GM23338 (cell line): ENCODE results near the gene PGP. TPM values are rescaled to one million over a fixed set of nuclear protein-coding genes. Genes with fewer than 3 reads are reported as not detected.
A peak's percentile ranks its signal among the peaks of the same experiment; 100 is the strongest.

Experiments used
- ATAC-seq: fragments of 200-7000 bp; cut with Tn5 transposase; 3 replicates; pipeline ENCODE4 v1.9.1; 2020
- DNase-seq: peaks from one replicate; pipeline ENCODE4 v3.0.0-alpha.2; 2015; ENCODE audit warnings: low spot score
- H2AFZ ChIP-seq: fragments of 200-600 bp; sonication (generic); 2 replicates; pipeline ENCODE4 v1.8.0; 2016; ENCODE audit warnings: antibody characterized with exemption, mild to moderate bottlenecking, moderate library complexity
- H3F3A ChIP-seq: fragments of 200-600 bp; sonication (generic); replicated peaks from 2 replicates; pipeline ENCODE4 v1.8.0; 2017; ENCODE audit warnings: antibody characterized with exemption, mixed run types, low read depth
- H3K27ac ChIP-seq: fragments of 200-600 bp; sonication (generic); 2 replicates; pipeline ENCODE4 v1.6.1; 2016; ENCODE audit warnings: low read depth
- H3K27me3 ChIP-seq: fragments of 200-600 bp; sonication (generic); 2 replicates; pipeline ENCODE4 v1.8.0; 2016; ENCODE audit warnings: mild to moderate bottlenecking, mixed run types, moderate library complexity; ENCODE audit not compliant: insufficient read depth
- H3K36me3 ChIP-seq: fragments of 200-600 bp; sonication (generic); 2 replicates; pipeline ENCODE4 v1.8.0; 2016; ENCODE audit warnings: mild to moderate bottlenecking; ENCODE audit not compliant: insufficient read depth
- H3K4me1 ChIP-seq: fragments of 200-600 bp; sonication (generic); 2 replicates; pipeline ENCODE4 v1.8.0; 2016; ENCODE audit warnings: mild to moderate bottlenecking, moderate library complexity; ENCODE audit not compliant: insufficient read depth
- H3K4me2 ChIP-seq: fragments of 200-600 bp; sonication (generic); 2 replicates; pipeline ENCODE4 v1.7.1; 2017; ENCODE audit warnings: mixed run types
- H3K4me3 ChIP-seq: fragments of 200-600 bp; sonication (generic); 2 replicates; pipeline ENCODE4 v1.6.1; 2016; ENCODE audit warnings: mixed run types
- H3K79me2 ChIP-seq: fragments of 200-600 bp; sonication (generic); replicated peaks from 2 replicates; pipeline ENCODE4 v1.8.0; 2017; ENCODE audit warnings: mild to moderate bottlenecking; ENCODE audit not compliant: insufficient read depth
- H3K9me2 ChIP-seq: fragments of 200-600 bp; sonication (generic); 2 replicates; pipeline ENCODE4 v1.8.0; 2017; ENCODE audit not compliant: insufficient read depth
- H4K20me1 ChIP-seq: fragments of 200-600 bp; sonication (generic); replicated peaks from 2 replicates; pipeline ENCODE4 v1.8.0; 2017; ENCODE audit warnings: mild to moderate bottlenecking; ENCODE audit not compliant: insufficient read depth
- H3K27ac Mint-ChIP-seq: 2 replicates; pipeline ENCODE4 v1.8.0; 2020; ENCODE audit warnings: inconsistent platforms, mild to moderate bottlenecking, moderate library complexity, mixed read lengths
- H3K27me3 Mint-ChIP-seq: 3 replicates; pipeline ENCODE4 v1.8.0; 2022; ENCODE audit warnings: low read depth, mild to moderate bottlenecking, moderate library complexity, mixed read lengths, inconsistent platforms; ENCODE audit not compliant: insufficient read depth, poor library complexity
- H3K36me3 Mint-ChIP-seq: 3 replicates; pipeline ENCODE4 v1.8.0; 2021; ENCODE audit warnings: low read depth, mild to moderate bottlenecking, inconsistent platforms, moderate library complexity, mixed read lengths
- H3K4me1 Mint-ChIP-seq: 3 replicates; pipeline ENCODE4 v1.8.0; 2020; ENCODE audit warnings: mild to moderate bottlenecking, inconsistent platforms, mixed read lengths
- H3K4me3 Mint-ChIP-seq: 3 replicates; pipeline ENCODE4 v1.8.0; 2021; ENCODE audit warnings: moderate library complexity, mild to moderate bottlenecking, inconsistent platforms, mixed read lengths
- H3K9me3 Mint-ChIP-seq: 3 replicates; pipeline ENCODE4 v1.8.0; 2020; ENCODE audit warnings: moderate library complexity, mild to moderate bottlenecking, inconsistent platforms, mixed read lengths
- CREB1 ChIP-seq: fragments of 250-450 bp; sonication (Bioruptor Pico); IDR thresholded peaks from 2 replicates; pipeline ENCODE4 v1.5.0; 2020; ENCODE audit warnings: low read depth, mild to moderate bottlenecking, moderate library complexity
- EZH2 ChIP-seq: fragments of 200-600 bp; sonication (generic); IDR thresholded peaks from one replicate; pipeline ENCODE4 v1.8.0; 2017; ENCODE audit warnings: antibody characterized with exemption, mild to moderate bottlenecking, low read depth; ENCODE audit not compliant: unreplicated experiment
- JUNB ChIP-seq: IDR thresholded peaks from one replicate; pipeline ENCODE4 v1.6.1; 2016; ENCODE audit warnings: antibody characterized with exemption; ENCODE audit not compliant: unreplicated experiment
- NANOG ChIP-seq: IDR thresholded peaks from 2 replicates; pipeline ENCODE4 v1.6.1; 2016; ENCODE audit warnings: antibody characterized with exemption, borderline replicate concordance
- POLR2AphosphoS5 ChIP-seq: IDR thresholded peaks from 2 replicates; pipeline ENCODE4 v1.6.1; 2016; ENCODE audit warnings: antibody characterized with exemption, low read depth
- STAT1 ChIP-seq: IDR thresholded peaks from one replicate; pipeline ENCODE4 v1.6.1; 2016; ENCODE audit warnings: antibody characterized with exemption; ENCODE audit not compliant: unreplicated experiment
- ZNF114 ChIP-seq: fragments of 250-450 bp; sonication (Bioruptor Pico); IDR thresholded peaks from 2 replicates; pipeline ENCODE4 v1.5.0; 2020; ENCODE audit warnings: mild to moderate bottlenecking, moderate library complexity
- ZNF331 ChIP-seq: fragments of 250-450 bp; sonication (Bioruptor Pico); IDR thresholded peaks from 2 replicates; pipeline ENCODE4 v1.5.0; 2020; ENCODE audit warnings: low read depth, mild to moderate bottlenecking, moderate library complexity
- polyA plus RNA-seq: library from polyadenylated mRNA; unstranded; fragments of >200 nt; fragmentation: Nextera tagmentation; extraction: Ambion mirVana; gene quantifications from 2 replicates; pipeline ENCODE4 v1.2.1, GENCODE V29; 2016
- total RNA-seq: library from RNA; depleted of rRNA; stranded (reverse); fragments of >200 nt; shearing (Covaris generic); gene quantifications from 2 replicates; pipeline ENCODE4 v1.2.3, GENCODE V29; 2014
- TF ChIP-seq, protein P1 (sequence below): IDR thresholded peaks from one replicate; pipeline ENCODE4 v1.6.1; 2018; ENCODE audit warnings: antibody characterized with exemption; ENCODE audit not compliant: unreplicated experiment
- TF ChIP-seq, protein P2 (sequence below): IDR thresholded peaks from 2 replicates; pipeline ENCODE4 v1.6.1; 2016; ENCODE audit warnings: antibody characterized with exemption
- TF ChIP-seq, protein P3 (sequence below): fragments of 250-450 bp; sonication (Bioruptor Pico); IDR thresholded peaks from 2 replicates; pipeline ENCODE4 v1.5.0; 2020; ENCODE audit warnings: mild to moderate bottlenecking, moderate library complexity

Gene PGP
- total and polyA plus RNA-seq, 2 experiments from 2014 or later, result 44.4 to 80.3 TPM

DNA sequence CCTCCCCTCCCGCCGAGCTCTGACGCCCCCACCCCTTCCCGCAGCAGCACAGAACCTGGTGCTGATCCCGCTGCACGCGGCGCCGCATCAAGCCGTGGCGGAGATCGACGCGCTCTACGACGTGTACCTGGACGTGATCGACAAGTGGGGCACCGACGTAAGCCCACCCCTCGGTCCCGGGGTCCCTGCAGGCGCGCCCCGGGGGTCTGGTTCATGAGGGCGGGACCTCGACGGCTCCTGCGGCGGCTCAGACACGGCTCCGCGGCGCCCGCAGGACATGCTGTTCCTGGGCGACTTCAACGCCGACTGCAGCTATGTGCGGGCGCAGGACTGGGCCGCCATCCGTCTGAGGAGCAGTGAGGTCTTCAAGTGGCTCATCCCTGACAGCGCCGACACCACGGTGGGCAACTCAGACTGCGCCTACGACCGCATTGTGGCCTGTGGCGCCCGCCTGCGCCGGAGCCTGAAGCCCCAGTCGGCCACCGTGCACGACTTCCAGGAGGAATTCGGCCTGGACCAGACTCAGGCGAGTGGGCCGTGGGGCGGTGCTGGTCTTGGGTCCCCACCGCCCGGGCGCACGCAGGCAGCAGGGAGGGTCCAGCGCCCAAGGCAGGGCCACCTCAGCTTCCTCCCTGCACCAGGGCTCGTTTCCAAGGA lies 23.0 kb upstream of the PGP start:
- no peaks in the 10 kb centered on the region for H3K4me1 ChIP-seq
- no peaks in the 10 kb centered on the region; the same call in 1 of the 2 replicates for H4K20me1 ChIP-seq
- peak overlapping the region; percentile 65 for H3K4me3 ChIP-seq
- ATAC-seq (peak; percentile 23), DNase-seq (peak; percentile 68)
- H3K36me3 Mint-ChIP-seq, result peaks cover 20% of the 10 kb centered on the region
- no peak overlapping the region; the same call in 1 of the 2 replicates for H2AFZ ChIP-seq
- H3K4me2 ChIP-seq, result peak overlapping the region; percentile 92
- H3K27ac ChIP-seq, result no peak overlapping the region
- no peaks in the 10 kb centered on the region for H3K9me3 Mint-ChIP-seq
- no peaks in the 10 kb centered on the region for H3K9me2 ChIP-seq
- peak overlapping the region; percentile 52 for H3K4me3 Mint-ChIP-seq
- H3K27me3 ChIP-seq, result peaks cover 18% of the 10 kb centered on the region
- H3F3A ChIP-seq, result peaks cover 2% of the 10 kb centered on the region; the same call in 1 of the 2 replicates
- no peaks in the 10 kb centered on the region; the same call in 1 of the 2 replicates for H3K36me3 ChIP-seq
- no peaks in the 10 kb centered on the region for H3K4me1 Mint-ChIP-seq
- H3K79me2 ChIP-seq, result no peaks in the 10 kb centered on the region
- peaks cover 31% of the 10 kb centered on the region for H3K27me3 Mint-ChIP-seq
- no peak for TF ChIP-seq NANOG
- TF ChIP-seq CREB1, result peak; percentile 13; the same call in 1 of the 2 replicates
- no peak overlapping the region for H3K27ac Mint-ChIP-seq

DNA sequence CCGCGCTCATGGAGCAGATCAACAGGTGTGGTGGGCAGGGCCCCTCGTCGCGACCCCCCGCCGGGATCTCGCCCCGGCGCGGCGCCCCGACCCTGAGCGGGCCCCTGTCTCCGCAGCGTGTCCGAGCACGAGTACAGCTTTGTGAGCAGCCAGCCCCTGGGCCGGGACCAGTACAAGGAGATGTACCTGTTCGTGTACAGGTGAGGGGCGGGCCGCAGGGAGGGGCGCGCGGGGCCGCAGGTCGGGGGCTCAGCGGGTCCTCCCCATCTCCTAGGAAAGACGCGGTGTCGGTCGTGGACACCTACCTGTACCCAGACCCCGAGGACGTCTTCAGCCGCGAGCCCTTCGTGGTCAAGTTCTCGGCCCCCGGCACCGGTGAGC lies 22.5 kb upstream of the PGP start:
- no peak overlapping the region for H2AFZ ChIP-seq
- H3K27ac ChIP-seq, result no peak overlapping the region
- Mint-ChIP-seq H3K36me3 (peaks cover 14% of the 10 kb centered on the region), H3K27ac (no peak overlapping the region), H3K4me3 (peak overlapping the region; percentile 57; the same call in 2 of the 3 replicates), H3K27me3 (peaks cover 31% of the 10 kb centered on the region), H3K4me1 (no peaks in the 10 kb centered on the region), H3K9me3 (no peaks in the 10 kb centered on the region)
- peaks cover 18% of the 10 kb centered on the region for H3K27me3 ChIP-seq
- peak overlapping the region; percentile 92 for H3K4me2 ChIP-seq
- H3K4me3 ChIP-seq, result peak overlapping the region; percentile 65
- no peaks in the 10 kb centered on the region for H3K79me2 ChIP-seq
- no peak for DNase-seq
- peaks cover 2% of the 10 kb centered on the region; the same call in 1 of the 2 replicates for H3F3A ChIP-seq
- no peaks in the 10 kb centered on the region for H3K9me2 ChIP-seq
- no peaks in the 10 kb centered on the region for H3K4me1 ChIP-seq
- H4K20me1 ChIP-seq, result no peaks in the 10 kb centered on the region; the same call in 1 of the 2 replicates
- TF ChIP-seq NANOG (no peak), POLR2AphosphoS5 (no peak), EZH2 (no peak), ZNF114 (CRISPR knock-in tag) (no peak), JUNB (no peak), STAT1 (no peak), ZNF331 (CRISPR knock-in tag) (no peak)
- TF ChIP-seq, protein P1, sequence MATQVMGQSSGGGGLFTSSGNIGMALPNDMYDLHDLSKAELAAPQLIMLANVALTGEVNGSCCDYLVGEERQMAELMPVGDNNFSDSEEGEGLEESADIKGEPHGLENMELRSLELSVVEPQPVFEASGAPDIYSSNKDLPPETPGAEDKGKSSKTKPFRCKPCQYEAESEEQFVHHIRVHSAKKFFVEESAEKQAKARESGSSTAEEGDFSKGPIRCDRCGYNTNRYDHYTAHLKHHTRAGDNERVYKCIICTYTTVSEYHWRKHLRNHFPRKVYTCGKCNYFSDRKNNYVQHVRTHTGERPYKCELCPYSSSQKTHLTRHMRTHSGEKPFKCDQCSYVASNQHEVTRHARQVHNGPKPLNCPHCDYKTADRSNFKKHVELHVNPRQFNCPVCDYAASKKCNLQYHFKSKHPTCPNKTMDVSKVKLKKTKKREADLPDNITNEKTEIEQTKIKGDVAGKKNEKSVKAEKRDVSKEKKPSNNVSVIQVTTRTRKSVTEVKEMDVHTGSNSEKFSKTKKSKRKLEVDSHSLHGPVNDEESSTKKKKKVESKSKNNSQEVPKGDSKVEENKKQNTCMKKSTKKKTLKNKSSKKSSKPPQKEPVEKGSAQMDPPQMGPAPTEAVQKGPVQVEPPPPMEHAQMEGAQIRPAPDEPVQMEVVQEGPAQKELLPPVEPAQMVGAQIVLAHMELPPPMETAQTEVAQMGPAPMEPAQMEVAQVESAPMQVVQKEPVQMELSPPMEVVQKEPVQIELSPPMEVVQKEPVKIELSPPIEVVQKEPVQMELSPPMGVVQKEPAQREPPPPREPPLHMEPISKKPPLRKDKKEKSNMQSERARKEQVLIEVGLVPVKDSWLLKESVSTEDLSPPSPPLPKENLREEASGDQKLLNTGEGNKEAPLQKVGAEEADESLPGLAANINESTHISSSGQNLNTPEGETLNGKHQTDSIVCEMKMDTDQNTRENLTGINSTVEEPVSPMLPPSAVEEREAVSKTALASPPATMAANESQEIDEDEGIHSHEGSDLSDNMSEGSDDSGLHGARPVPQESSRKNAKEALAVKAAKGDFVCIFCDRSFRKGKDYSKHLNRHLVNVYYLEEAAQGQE, result no peak
- TF ChIP-seq, protein P2, sequence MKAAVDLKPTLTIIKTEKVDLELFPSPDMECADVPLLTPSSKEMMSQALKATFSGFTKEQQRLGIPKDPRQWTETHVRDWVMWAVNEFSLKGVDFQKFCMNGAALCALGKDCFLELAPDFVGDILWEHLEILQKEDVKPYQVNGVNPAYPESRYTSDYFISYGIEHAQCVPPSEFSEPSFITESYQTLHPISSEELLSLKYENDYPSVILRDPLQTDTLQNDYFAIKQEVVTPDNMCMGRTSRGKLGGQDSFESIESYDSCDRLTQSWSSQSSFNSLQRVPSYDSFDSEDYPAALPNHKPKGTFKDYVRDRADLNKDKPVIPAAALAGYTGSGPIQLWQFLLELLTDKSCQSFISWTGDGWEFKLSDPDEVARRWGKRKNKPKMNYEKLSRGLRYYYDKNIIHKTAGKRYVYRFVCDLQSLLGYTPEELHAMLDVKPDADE, result no peak
- TF ChIP-seq, protein P3, sequence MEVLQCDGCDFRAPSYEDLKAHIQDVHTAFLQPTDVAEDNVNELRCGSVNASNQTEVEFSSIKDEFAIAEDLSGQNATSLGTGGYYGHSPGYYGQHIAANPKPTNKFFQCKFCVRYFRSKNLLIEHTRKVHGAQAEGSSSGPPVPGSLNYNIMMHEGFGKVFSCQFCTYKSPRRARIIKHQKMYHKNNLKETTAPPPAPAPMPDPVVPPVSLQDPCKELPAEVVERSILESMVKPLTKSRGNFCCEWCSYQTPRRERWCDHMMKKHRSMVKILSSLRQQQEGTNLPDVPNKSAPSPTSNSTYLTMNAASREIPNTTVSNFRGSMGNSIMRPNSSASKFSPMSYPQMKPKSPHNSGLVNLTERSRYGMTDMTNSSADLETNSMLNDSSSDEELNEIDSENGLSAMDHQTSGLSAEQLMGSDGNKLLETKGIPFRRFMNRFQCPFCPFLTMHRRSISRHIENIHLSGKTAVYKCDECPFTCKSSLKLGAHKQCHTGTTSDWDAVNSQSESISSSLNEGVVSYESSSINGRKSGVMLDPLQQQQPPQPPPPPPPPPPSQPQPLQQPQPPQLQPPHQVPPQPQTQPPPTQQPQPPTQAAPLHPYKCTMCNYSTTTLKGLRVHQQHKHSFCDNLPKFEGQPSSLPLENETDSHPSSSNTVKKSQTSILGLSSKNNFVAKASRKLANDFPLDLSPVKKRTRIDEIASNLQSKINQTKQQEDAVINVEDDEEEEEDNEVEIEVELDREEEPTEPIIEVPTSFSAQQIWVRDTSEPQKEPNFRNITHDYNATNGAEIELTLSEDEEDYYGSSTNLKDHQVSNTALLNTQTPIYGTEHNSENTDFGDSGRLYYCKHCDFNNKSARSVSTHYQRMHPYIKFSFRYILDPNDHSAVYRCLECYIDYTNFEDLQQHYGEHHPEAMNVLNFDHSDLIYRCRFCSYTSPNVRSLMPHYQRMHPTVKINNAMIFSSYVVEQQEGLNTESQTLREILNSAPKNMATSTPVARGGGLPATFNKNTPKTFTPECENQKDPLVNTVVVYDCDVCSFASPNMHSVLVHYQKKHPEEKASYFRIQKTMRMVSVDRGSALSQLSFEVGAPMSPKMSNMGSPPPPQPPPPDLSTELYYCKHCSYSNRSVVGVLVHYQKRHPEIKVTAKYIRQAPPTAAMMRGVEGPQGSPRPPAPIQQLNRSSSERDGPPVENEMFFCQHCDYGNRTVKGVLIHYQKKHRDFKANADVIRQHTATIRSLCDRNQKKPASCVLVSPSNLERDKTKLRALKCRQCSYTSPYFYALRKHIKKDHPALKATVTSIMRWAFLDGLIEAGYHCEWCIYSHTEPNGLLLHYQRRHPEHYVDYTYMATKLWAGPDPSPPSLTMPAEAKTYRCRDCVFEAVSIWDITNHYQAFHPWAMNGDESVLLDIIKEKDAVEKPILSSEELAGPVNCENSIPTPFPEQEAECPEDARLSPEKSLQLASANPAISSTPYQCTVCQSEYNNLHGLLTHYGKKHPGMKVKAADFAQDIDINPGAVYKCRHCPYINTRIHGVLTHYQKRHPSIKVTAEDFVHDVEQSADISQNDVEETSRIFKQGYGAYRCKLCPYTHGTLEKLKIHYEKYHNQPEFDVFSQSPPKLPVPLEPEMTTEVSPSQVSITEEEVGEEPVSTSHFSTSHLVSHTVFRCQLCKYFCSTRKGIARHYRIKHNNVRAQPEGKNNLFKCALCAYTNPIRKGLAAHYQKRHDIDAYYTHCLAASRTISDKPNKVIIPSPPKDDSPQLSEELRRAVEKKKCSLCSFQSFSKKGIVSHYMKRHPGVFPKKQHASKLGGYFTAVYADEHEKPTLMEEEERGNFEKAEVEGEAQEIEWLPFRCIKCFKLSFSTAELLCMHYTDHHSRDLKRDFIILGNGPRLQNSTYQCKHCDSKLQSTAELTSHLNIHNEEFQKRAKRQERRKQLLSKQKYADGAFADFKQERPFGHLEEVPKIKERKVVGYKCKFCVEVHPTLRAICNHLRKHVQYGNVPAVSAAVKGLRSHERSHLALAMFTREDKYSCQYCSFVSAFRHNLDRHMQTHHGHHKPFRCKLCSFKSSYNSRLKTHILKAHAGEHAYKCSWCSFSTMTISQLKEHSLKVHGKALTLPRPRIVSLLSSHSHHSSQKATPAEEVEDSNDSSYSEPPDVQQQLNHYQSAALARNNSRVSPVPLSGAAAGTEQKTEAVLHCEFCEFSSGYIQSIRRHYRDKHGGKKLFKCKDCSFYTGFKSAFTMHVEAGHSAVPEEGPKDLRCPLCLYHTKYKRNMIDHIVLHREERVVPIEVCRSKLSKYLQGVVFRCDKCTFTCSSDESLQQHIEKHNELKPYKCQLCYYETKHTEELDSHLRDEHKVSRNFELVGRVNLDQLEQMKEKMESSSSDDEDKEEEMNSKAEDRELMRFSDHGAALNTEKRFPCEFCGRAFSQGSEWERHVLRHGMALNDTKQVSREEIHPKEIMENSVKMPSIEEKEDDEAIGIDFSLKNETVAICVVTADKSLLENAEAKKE (CRISPR knock-in tag), result no peak
- no peaks in the 10 kb centered on the region; the same call in 1 of the 2 replicates for H3K36me3 ChIP-seq
- ATAC-seq, result peak; percentile 5
